Activated CD8-positive, alpha-beta T cell treated with anti-CD3 and anti-CD28 coated beads for 36 hours (primary cell): ENCODE data around the gene EIF6. TPM values are rescaled to one million over a fixed set of nuclear protein-coding genes. Genes with fewer than 3 reads are reported as not detected.
"Not testable (repeated sequence)": the region's sequence is repeated elsewhere in the genome, so short reads cannot be mapped to it uniquely, and the experiment has no call there.

Source experiments
- ATAC-seq: fragments of 200-7000 bp; cut with Tn5 transposase; one replicate; pipeline ENCODE4 v1.10.0; 2021; ENCODE audit warnings: mild to moderate bottlenecking, moderate library complexity
- CTCF ChIA-PET: fragments of 350-600 bp; sonication (Branson Sonifier 250); formaldehyde crosslinking; loops from one replicate; lab custom pipeline; 2021; ENCODE audit warnings: antibody characterized with exemption; lab: Charles Lee
- POLR2A ChIA-PET: fragments of 350-600 bp; sonication (Branson Sonifier 250); formaldehyde crosslinking; loops from one replicate; lab custom pipeline; 2021; ENCODE audit warnings: antibody characterized with exemption; lab: Charles Lee
- DNase-seq: peaks from one replicate; pipeline ENCODE4 v3.0.0-alpha.2; 2020
- H3K27ac Mint-ChIP-seq: one replicate; pipeline ENCODE4 v1.8.0; 2021; ENCODE audit warnings: mild to moderate bottlenecking, mixed read lengths
- H3K27me3 Mint-ChIP-seq: one replicate; pipeline ENCODE4 v1.8.0; 2021; ENCODE audit warnings: mixed read lengths
- H3K36me3 Mint-ChIP-seq: one replicate; pipeline ENCODE4 v1.8.0; 2021; ENCODE audit warnings: low read depth, mixed read lengths
- H3K4me1 Mint-ChIP-seq: one replicate; pipeline ENCODE4 v1.8.0; 2021; ENCODE audit warnings: low read depth, mixed read lengths
- H3K4me3 Mint-ChIP-seq: one replicate; pipeline ENCODE4 v1.8.0; 2021; ENCODE audit warnings: mild to moderate bottlenecking, moderate library complexity, mixed read lengths
- H3K9me3 Mint-ChIP-seq: one replicate; pipeline ENCODE4 v1.8.0; 2021; ENCODE audit warnings: mixed read lengths
- CTCF ChIP-seq: fragments of 200-600 bp; IDR thresholded peaks from one replicate; pipeline ENCODE4 v1.8.0; 2022; ENCODE audit warnings: antibody characterized with exemption, mild to moderate bottlenecking
- intact Hi-C: fragments of 100-400 bp; cut with micrococcal nuclease; formaldehyde crosslinking; loops from one replicate; pipeline ENCODE4 v1.10.0; 2022
- total RNA-seq, 2 experiments: library from RNA; stranded (reverse); gene quantifications; one replicate each; pipeline ENCODE4 v1.2.3, GENCODE V29; 2021

Gene EIF6
- total RNA-seq, 2 experiments from 2014 or later = 132 to 144 TPM

- POLR2A ChIA-PET = interaction anchor here (1.5 kb wide), 1 partner anchor 9 kb away, joined by 3 read pairs; no protein-coding TSS in a partner anchor
Observed at GRCh38 chr20:35254448-35254999, 30.0 kb downstream of the EIF6 start.

GRCh38 chr20:35253010-35253409, 31.6 kb downstream of the EIF6 start:
- H3K4me1 Mint-ChIP-seq = peaks cover 24% of the 10 kb centered on the region
- H3K4me3 Mint-ChIP-seq = no peak overlapping the region
- no peaks in the 10 kb centered on the region for H3K9me3 Mint-ChIP-seq
- H3K27me3 Mint-ChIP-seq = no peaks in the 10 kb centered on the region
- ATAC-seq (no peak), DNase-seq (no peak)
- POLR2A ChIA-PET = no interaction called here
- H3K27ac Mint-ChIP-seq = peak overlapping the region; percentile 55
- no peak for TF ChIP-seq CTCF
- intact Hi-C loops = no loop called here
- CTCF ChIA-PET = interaction anchor here (1.2 to 1.7 kb wide), 2 partner anchors 15 to 157 kb away, joined by 3 to 5 read pairs; no protein-coding TSS in a partner anchor
- no peaks in the 10 kb centered on the region for H3K36me3 Mint-ChIP-seq

More at GRCh38 chr20:35254448-35254999, 30.0 kb downstream of the EIF6 start:
- H3K36me3 Mint-ChIP-seq = no peaks in the 10 kb centered on the region
- H3K4me1 Mint-ChIP-seq = peaks cover 24% of the 10 kb centered on the region
- no peak for ATAC-seq
- H3K9me3 Mint-ChIP-seq = no peaks in the 10 kb centered on the region
- CTCF ChIA-PET = interaction anchor here (1.7 kb wide), 1 partner anchor 14 kb away, joined by 5 read pairs; no protein-coding TSS in a partner anchor
- no peaks in the 10 kb centered on the region for H3K27me3 Mint-ChIP-seq
- DNase-seq = no peak
- TF ChIP-seq CTCF = no peak
- intact Hi-C loops = no loop called here
- H3K27ac Mint-ChIP-seq = no peak overlapping the region
- no peak overlapping the region for H3K4me3 Mint-ChIP-seq

- H3K27me3 Mint-ChIP-seq, H3K36me3 Mint-ChIP-seq, DNase-seq, H3K9me3 Mint-ChIP-seq, H3K4me3 Mint-ChIP-seq, POLR2A ChIA-PET, intact Hi-C loops: not testable (repeated sequence)
- H3K4me1 Mint-ChIP-seq = peaks cover 24% of the 10 kb centered on the region
- peak overlapping the region; percentile 90 for H3K27ac Mint-ChIP-seq
- CTCF ChIA-PET = interaction anchor here (1.4 to 1.9 kb wide), 3 partner anchors 15 to 108 kb away, joined by 4 to 6 read pairs (median 5); no protein-coding TSS in a partner anchor
- peak; percentile 11 for ATAC-seq
Observed at GRCh38 chr20:35252598-35252997, 32.0 kb downstream of the EIF6 start.

- no peak for TF ChIP-seq CTCF
- intact Hi-C loops = no loop called here
- no peaks in the 10 kb centered on the region for H3K27me3 Mint-ChIP-seq
- H3K9me3 Mint-ChIP-seq = no peaks in the 10 kb centered on the region
- CTCF ChIA-PET = interaction anchor here (1.4 to 1.9 kb wide), 2 partner anchors 14 to 107 kb away, joined by 4 to 6 read pairs; no protein-coding TSS in a partner anchor
- ATAC-seq (peak; percentile 91), DNase-seq (peak; percentile 47)
- H3K27ac Mint-ChIP-seq = peak overlapping the region; percentile 90
- peaks cover 24% of the 10 kb centered on the region for H3K4me1 Mint-ChIP-seq
- no peak overlapping the region for H3K4me3 Mint-ChIP-seq
- POLR2A ChIA-PET = no interaction called here
- no peaks in the 10 kb centered on the region for H3K36me3 Mint-ChIP-seq
Observed at GRCh38 chr20:35252037-35252461, 32.5 kb downstream of the EIF6 start.

GRCh38 chr20:35251613-35251940, 33.0 kb downstream of the EIF6 start:
- H3K36me3 Mint-ChIP-seq = no peaks in the 10 kb centered on the region
- ATAC-seq (no peak), DNase-seq (no peak)
- H3K27me3 Mint-ChIP-seq = no peaks in the 10 kb centered on the region
- peak overlapping the region; percentile 90 for H3K27ac Mint-ChIP-seq
- intact Hi-C loops = no loop called here
- no peaks in the 10 kb centered on the region for H3K9me3 Mint-ChIP-seq
- CTCF ChIA-PET = interaction anchor here (1.0 to 1.9 kb wide), 3 partner anchors 14 to 107 kb away, joined by 3 to 6 read pairs (median 4); no protein-coding TSS in a partner anchor
- H3K4me1 Mint-ChIP-seq = peaks cover 24% of the 10 kb centered on the region
- no peak overlapping the region for H3K4me3 Mint-ChIP-seq
- TF ChIP-seq CTCF = no peak
- POLR2A ChIA-PET = no interaction called here
